HG03520 (cell line): ENCODE results near the gene NFATC4.

Source experiments
- ATAC-seq: cut with Tn5 transposase; IDR thresholded peaks from one replicate; pipeline ENCODE4 v1.9.1; 2021; ENCODE audit warnings: mild to moderate bottlenecking, moderate library complexity; ENCODE audit not compliant: unreplicated experiment

Gene NFATC4

GRCh38 chr14:24407608-24408325 lies 39.8 kb downstream of the NFATC4 start:
- ATAC-seq = no peak

GRCh38 chr14:24408764-24409163 lies 40.8 kb downstream of the NFATC4 start:
- ATAC-seq = no peak

DNA sequence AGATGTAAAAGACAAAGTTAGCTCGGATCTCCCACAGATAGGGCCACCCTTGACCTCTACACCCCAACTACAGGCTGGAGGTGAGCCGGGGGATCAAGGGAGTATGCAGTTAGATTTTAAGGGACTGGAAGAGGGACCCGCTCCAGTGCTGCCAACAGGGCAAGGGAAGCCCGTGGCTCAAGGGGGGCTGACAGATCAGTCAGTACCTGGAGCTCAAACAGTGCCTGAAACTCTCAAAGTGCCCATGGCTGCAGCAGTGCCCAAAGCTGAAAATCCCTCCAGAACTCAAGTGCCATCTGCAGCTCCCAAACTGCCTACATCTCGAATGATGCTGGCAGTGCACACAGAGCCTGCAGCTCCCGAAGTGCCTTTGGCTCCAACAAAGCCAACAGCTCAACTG lies 41.2 kb downstream of the NFATC4 start:
- no peak for ATAC-seq

GRCh38 chr14:24409956-24410355 lies 42.0 kb downstream of the NFATC4 start:
- no peak for ATAC-seq

DNA sequence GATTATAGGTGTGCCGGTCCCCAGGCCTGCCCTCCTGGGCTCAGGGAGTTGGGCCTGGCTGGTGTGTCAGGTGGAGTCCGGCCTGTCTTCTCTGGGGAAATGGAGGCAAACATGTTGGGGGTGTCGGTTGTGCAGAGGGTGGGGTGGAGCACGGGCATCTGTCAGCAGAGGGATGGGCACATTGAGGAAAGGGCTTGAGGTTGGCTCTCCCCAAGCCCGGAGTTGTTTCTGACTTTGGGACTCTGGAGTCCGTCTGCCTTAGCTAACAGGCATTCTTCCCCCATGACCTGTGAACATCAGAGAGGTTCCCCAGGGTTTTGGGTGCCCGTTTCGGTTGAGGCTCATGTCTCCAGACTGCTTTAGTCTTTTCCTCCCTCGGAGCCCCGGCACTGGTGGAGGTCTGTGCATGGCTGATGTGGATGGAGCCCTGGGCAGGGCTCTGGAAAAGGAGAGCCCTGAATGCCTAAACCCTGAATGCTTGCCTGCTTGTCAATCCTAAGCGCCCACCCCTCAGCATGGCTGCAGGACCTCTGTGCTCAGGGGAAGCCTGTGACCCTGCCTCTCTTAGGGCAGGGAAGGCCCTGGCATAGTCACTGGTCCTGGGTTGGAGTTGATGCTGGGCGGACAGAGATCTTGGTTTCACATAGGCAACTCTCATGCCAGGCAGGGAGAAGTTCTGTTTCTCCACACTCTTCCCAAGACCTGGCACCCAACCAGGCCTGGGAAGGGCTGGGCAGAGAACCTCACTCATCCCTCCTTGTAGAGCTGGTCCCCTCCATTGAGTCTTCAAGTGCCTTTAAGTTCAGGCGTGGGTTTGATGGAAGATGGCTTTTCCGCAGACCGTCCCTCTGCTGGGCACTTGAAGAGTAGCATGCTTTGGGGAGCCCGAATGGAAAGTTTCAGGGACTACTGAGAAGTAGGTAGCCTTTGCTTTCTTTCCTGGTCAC lies 43.7 kb downstream of the NFATC4 start:
- ATAC-seq = no peak

- no peak for ATAC-seq
These were observed 46.1 kb downstream of the NFATC4 start for GRCh38 chr14:24414077-24414476.

GRCh38 chr14:24414732-24415420 lies 46.9 kb downstream of the NFATC4 start:
- ATAC-seq = no peak

- ATAC-seq = no peak
These were observed 47.7 kb downstream of the NFATC4 start for GRCh38 chr14:24415421-24416253.

DNA sequence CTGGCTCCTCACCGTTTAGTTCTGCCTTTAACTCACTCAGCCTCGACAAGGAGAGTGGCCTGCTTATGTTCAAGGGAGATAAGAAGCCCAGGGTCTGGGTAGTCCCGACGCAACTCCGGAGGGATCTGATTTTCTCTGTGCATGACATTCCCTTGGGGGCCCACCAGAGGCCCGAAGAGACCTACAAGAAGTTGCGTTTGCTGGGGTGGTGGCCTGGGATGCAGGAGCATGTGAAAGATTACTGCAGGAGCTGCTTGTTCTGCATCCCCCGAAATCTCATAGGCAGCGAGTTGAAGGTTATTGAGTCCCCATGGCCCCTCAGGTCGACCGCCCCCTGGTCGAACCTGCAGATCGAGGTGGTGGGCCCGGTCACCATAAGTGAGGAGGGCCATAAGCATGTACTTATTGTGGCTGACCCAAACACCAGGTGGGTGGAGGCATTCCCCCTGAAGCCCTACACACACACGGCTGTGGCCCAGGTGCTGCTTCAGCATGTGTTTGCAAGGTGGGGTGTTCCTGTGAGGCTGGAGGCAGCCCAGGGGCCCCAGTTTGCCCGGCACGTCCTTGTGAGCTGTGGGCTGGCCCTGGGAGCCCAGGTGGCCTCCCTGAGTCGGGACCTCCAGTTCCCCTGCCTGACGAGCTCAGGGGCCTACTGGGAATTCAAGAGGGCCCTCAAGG lies 48.4 kb downstream of the NFATC4 start:
- no peak for ATAC-seq

- no peak for ATAC-seq
These were observed 49.1 kb downstream of the NFATC4 start for GRCh38 chr14:24416932-24417619.

GRCh38 chr14:24417832-24418491 lies 50.0 kb downstream of the NFATC4 start:
- ATAC-seq = no peak

GRCh38 chr14:24418492-24418873 lies 50.5 kb downstream of the NFATC4 start:
- no peak for ATAC-seq

- no peak for ATAC-seq
These were observed 54.3 kb downstream of the NFATC4 start for GRCh38 chr14:24422261-24422660.

- ATAC-seq = no peak
These were observed 55.0 kb downstream of the NFATC4 start for GRCh38 chr14:24422694-24423601.

DNA sequence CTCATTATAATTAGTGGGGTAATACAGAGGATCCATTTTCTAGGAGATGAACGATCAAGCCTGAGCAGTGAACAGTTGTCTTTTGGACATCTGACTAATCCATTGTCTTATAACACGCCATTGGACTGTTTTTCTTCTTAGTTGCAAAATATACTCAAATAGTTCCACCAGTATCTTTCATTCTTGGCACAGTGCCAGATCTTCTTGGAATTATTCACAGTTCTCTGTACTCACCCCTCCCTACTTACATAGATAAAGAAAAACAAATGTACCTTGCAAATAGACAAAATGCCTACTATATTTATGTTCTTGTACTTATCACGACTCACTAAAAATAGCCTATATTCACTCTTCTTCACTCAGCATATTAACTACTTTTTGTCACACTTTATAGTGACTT lies 57.7 kb downstream of the NFATC4 start:
- ATAC-seq = no peak

DNA sequence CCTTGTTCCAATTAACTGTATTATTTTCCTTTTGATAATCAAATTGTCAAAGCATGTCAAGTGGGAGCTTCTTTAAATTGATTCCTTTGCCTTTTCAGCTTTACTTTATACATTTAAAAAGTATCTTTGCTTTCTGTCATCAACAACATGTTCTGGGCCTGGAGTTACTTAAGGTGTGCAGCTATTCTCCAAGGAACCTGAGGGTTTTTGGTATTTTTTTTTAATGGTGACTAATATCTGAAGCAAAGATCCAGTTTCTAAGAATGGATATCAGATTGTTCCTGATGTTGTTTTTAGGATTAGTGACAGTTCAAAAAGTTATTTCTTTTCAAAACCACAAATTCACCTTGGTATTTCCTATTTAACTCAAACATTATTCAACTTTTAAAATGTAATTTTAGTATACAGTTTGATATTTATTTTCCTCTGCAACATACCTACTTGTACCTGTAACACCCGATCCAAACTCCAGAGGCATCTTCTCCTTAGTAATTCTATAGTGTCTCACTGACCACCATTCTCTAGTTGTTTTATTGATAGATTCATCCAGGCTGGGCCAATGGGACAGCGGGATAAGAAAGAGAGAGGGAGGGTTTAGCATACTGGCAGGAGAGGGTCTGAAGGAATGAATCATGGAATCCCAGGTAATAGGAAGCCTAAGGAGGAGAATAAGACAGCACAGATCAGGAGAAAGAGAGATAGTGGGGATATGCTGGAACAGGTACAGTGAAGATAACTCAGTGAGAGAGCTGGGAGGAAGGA lies 58.3 kb downstream of the NFATC4 start:
- ATAC-seq = no peak

DNA sequence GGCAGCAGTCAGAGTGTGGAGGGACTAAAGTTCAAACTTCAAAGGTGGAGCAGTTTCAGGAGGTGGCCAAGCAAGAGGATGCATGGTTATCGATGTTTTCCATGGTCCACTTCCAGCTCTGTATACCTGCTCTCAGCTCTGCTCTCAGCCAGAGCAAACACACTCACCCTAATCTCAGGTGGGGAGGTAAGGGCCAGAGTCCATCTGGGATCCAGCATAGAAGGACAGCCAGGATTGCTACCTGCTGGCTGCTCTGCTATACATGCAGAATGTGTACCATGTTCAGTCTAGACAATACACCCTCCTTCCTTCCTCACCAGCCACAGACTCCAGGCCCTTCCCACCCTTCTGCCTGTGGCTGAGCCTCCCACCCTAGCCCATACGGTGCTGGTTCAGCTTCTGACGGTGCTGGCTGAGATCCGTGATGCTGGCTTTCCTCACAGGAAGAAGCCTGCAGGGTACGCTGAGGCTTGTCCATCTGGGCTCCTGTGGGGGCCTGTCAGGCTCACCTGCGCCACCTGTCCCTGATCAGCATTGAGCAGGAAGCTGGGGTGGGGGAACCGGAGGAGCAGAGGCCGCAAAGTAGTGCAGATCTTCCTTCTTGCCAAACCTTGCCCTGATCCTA lies 59.0 kb downstream of the NFATC4 start:
- ATAC-seq = no peak
